Loucy (cell line): ENCODE results near the gene RPL10.

ENCODE experiments used
- EZH2phosphoT487 ChIP-seq: fragments of 200-600 bp; IDR thresholded peaks from 2 replicates; pipeline ENCODE4 v1.6.1; 2018; ENCODE audit warnings: antibody characterized with exemption, mild to moderate bottlenecking, moderate library complexity, borderline replicate concordance
- TF ChIP-seq, protein P1 (sequence below): fragments of 200-600 bp; sonication (generic); conservative IDR thresholded peaks from 2 replicates; pipeline ENCODE4 v1.5.1; 2014; ENCODE audit warnings: mild to moderate bottlenecking, antibody characterized with exemption, low read length

DNA sequence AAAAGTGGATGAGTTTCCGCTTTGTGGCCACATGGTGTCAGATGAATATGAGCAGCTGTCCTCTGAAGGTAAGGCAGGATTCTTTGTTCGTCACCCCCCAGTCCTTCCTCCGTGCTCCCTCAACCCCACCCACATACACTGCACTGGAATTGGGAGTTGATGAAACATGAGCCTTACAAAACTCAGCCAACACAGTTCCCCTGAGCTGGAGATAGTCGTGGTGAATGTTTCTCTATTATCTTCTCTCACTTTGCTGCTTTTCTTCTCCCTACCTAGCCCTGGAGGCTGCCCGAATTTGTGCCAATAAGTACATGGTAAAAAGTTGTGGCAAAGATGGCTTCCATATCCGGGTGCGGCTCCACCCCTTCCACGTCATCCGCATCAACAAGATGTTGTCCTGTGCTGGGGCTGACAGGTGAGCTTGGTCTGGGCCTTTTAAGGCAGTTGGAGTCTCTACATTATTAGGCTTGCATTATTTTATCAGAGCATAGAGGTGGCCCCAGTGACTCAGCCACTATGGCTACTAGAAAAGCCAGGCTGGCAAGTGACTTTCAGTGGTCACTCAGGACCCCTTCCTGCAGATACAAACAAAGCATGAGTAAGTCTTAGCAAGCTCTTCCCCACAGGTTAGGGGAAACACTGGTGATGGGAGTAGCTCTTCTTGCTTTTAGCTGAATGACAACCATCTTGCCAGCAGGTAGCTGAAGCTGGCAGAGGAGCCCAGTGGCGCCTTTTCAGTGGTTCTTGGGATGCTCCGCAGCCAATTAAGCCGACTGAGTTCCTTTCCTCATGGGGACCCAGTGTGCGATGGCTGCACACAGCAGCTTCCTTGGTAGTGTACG lies 1.6 kb downstream of the RPL10 start:
- TF ChIP-seq, protein P1, sequence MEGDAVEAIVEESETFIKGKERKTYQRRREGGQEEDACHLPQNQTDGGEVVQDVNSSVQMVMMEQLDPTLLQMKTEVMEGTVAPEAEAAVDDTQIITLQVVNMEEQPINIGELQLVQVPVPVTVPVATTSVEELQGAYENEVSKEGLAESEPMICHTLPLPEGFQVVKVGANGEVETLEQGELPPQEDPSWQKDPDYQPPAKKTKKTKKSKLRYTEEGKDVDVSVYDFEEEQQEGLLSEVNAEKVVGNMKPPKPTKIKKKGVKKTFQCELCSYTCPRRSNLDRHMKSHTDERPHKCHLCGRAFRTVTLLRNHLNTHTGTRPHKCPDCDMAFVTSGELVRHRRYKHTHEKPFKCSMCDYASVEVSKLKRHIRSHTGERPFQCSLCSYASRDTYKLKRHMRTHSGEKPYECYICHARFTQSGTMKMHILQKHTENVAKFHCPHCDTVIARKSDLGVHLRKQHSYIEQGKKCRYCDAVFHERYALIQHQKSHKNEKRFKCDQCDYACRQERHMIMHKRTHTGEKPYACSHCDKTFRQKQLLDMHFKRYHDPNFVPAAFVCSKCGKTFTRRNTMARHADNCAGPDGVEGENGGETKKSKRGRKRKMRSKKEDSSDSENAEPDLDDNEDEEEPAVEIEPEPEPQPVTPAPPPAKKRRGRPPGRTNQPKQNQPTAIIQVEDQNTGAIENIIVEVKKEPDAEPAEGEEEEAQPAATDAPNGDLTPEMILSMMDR, result no peak
- TF ChIP-seq EZH2phosphoT487, result no peak
